ENCODE results near the gene STX1B. TPM values are rescaled to one million over a fixed set of nuclear protein-coding genes. Genes with fewer than 3 reads are reported as not detected.

Gene STX1B
- total and polyA plus RNA-seq, 4 experiments from 2014 or later, result 1.5 to 2.4 TPM; not detected in 2

DNA sequence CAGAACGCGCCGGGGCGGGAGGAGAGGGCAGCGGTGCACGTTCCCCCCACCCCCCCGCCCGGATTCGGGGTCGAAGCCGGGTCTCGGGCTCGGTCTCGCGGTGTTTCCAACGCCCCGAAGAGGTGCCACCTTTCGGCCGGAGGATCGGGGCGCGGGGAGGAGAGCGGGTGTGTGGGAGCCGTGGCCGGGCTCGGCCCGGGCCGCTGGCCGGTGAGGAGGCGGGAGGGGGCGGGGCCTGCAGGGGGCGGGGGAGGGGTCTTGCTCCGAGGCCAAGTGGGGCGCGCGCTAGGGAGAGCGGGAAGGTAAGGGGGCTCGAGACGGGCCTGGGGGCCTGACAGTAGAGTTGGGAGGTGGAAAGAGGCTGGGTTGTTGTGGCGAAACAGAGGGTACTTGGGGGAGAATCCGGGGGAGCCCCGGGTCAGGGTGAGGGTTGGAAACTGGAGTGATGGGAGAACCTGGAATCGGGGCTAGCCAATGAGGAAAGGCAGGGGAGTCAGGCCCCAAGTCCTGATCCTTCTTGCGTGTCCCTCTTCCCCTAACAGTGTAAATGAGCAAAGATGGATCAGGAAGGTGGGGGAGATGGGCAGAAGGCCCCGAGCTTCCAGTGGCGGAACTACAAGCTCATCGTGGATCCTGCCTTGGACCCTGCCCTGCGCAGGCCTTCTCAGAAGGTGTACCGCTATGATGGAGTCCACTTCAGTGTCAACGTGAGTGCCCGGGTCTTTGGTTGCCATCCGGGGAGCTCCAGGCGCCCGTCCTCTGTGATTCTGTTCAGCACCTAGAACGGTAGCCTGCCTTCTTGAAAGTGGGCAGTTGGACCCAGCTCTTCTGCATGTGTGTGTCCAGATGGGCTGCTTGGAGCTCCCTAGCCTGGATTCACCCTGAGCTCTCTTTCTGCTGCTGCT lies 52.0 kb downstream of the STX1B start:
- peaks cover 15 to 42% (median 31%) of the 10 kb centered on the region in 4 donors for H3K4me1 Mint-ChIP-seq
- H3K27ac ChIP-seq (ENCODE audit: low read depth, low read length), result peak overlapping the region; percentile 92
- H3K4me3 ChIP-seq (ENCODE audit: low read length in 2 of 2), result peak overlapping the region in 1 of 2 donors; percentile 95
- H3K27ac Mint-ChIP-seq, result peak overlapping the region; percentile 89 to 95 (median 93)
- H3K36me3 ChIP-seq (ENCODE audit: insufficient read depth, low read length), result peaks cover 35% of the 10 kb centered on the region
- H3K36me3 Mint-ChIP-seq, result peaks cover 27 to 52% of the 10 kb centered on the region in 2 donors
- H3K27me3 Mint-ChIP-seq, result peaks cover 0 to 4% of the 10 kb centered on the region in 2 donors
- peak overlapping the region; percentile 86 to 91 (median 90) for H3K4me3 Mint-ChIP-seq
- H3K4me1 ChIP-seq (ENCODE audit: insufficient read depth, low read length), result peaks cover 28% of the 10 kb centered on the region
- peak in 1 of 5 donors; percentile 73 for DNase-seq
- H3K9me3 ChIP-seq (ENCODE audit: control insufficient read depth in 1 of 2, low read length in 2 of 2), result no peaks in the 10 kb centered on the region
- ChIA-PET POLR2A (ENCODE audit: partially characterized antibody) (interaction anchor here (0.5 to 2.5 kb wide), 18 partner anchors 7 to 911 kb away, joined by 3 to 16 read pairs (median 4); partner anchors contain the start of genes ARMC5, FUS, KAT8 and STX4), CTCF (ENCODE audit: partially characterized antibody) (interaction anchor here (0.8 to 1.2 kb wide), 2 partner anchors 113 to 184 kb away, joined by 3 read pairs; no protein-coding TSS in a partner anchor)
- peaks cover 0 to 4% (median 0%) of the 10 kb centered on the region in 8 donors for H3K9me3 Mint-ChIP-seq
- H3K27me3 ChIP-seq (ENCODE audit: insufficient read depth, low read length), result no peaks in the 10 kb centered on the region
- intact Hi-C loops (cut with micrococcal nuclease), result loop anchor here (5.0 to 10.0 kb wide), 2 partner anchors 39 to 906 kb away; no protein-coding TSS in a partner anchor

DNA sequence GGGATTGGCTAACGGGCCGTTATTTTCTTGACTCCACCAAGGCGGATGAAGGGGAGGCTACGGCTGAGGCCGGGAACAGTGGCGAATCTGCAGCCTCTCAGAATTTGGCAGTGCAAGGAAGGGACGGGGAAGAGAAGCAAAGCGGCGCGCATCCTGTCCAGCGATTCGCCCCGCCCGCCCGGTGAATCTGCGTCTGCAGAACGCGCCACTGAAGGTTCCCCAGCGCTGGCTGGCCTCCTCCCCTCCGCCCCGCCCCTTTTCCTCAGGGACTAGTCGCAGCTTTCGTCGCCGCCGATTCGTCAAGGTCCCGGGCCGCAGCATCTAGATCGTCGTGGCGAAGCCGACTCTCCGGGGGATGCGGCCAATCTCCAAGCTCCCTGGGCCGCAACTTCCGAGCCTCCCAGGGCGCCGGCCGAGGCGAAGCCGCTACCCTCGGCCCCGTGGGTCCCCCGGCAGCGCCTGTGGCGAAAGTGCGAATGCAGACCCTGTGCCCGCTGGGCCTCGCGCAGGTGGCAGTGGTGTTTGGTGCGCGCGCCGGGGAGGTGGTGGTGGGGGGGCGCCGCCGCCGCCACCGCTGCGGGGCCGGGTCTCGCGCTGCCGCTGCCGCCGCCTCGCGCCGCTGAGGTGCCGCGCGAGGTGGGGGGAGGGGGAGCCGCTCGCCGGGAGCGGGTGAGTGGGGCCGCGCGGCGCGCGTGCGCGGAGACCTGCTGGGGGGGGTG lies 52.8 kb downstream of the STX1B start, which contains the start of gene SETD1A:
Gene SETD1A (plus strand): TSS at position 299 of the 719 bp plus-strand sequence. CDS start 978 bp downstream, outside the sequence.
- Histone ChIP-seq H3K27ac (ENCODE audit: low read depth, low read length) (peak within 1 kb of the TSS; percentile 92), H3K4me3 (ENCODE audit: low read length in 2 of 2) (peak within 1 kb of the TSS; percentile 85 to 95), H3K4me1 (ENCODE audit: insufficient read depth, low read length) (peaks cover 30% of the 10 kb centered on the region), H3K36me3 (ENCODE audit: insufficient read depth, low read length) (peaks cover 26% of the 10 kb centered on the region), H3K9me3 (ENCODE audit: control insufficient read depth in 1 of 2, low read length in 2 of 2) (no peaks in the 10 kb centered on the region), H3K27me3 (ENCODE audit: insufficient read depth, low read length) (no peaks in the 10 kb centered on the region)
- ChIA-PET CTCF (ENCODE audit: partially characterized antibody) (no interaction called here), POLR2A (ENCODE audit: partially characterized antibody) (interaction anchor here (0.5 to 2.5 kb wide), 16 partner anchors 8 to 912 kb away, joined by 3 to 16 read pairs (median 4); partner anchors contain the start of genes ARMC5, FUS, KAT8 and STX4)
- intact Hi-C loops (cut with micrococcal nuclease), result loop anchor here (1.0 to 10.0 kb wide), 9 partner anchors 8 to 907 kb away; partner anchors contain the start of genes ARMC5, CTF1, ORAI3 and STX4
- H3K4me3 Mint-ChIP-seq, result peak within 1 kb of the TSS; percentile 95 to 99 (median 96)
- H3K27me3 Mint-ChIP-seq, result peaks cover 0 to 4% of the 10 kb centered on the region in 2 donors
- H3K36me3 Mint-ChIP-seq, result peaks cover 22 to 45% of the 10 kb centered on the region in 2 donors
- H3K4me1 Mint-ChIP-seq, result peaks cover 13 to 43% (median 31%) of the 10 kb centered on the region in 4 donors
- H3K27ac Mint-ChIP-seq, result peak within 1 kb of the TSS; percentile 98 to 100 (median 99)
- DNase-seq, result peak; percentile 97 to 98 (median 98)
- H3K9me3 Mint-ChIP-seq, result peaks cover 0 to 4% (median 0%) of the 10 kb centered on the region in 8 donors

GRCh38 chr16:30956601-30957455 lies 53.6 kb downstream of the STX1B start:
- peak; percentile 73 to 87 (median 78) for DNase-seq
- intact Hi-C loops (cut with micrococcal nuclease), result loop anchor here (1.0 to 10.0 kb wide), 9 partner anchors 8 to 908 kb away; partner anchors contain the start of genes ARMC5, CTF1, ORAI3 and STX4
- peak overlapping the region; percentile 95 to 99 (median 96) for H3K4me3 Mint-ChIP-seq
- Histone ChIP-seq H3K36me3 (ENCODE audit: insufficient read depth, low read length) (peaks cover 21% of the 10 kb centered on the region), H3K27ac (ENCODE audit: low read depth, low read length) (peak overlapping the region; percentile 92), H3K4me3 (ENCODE audit: low read length in 2 of 2) (peak overlapping the region; percentile 85 to 95), H3K4me1 (ENCODE audit: insufficient read depth, low read length) (peaks cover 30% of the 10 kb centered on the region), H3K27me3 (ENCODE audit: insufficient read depth, low read length) (no peaks in the 10 kb centered on the region), H3K9me3 (ENCODE audit: control insufficient read depth in 1 of 2, low read length in 2 of 2) (no peaks in the 10 kb centered on the region)
- ChIA-PET POLR2A (ENCODE audit: partially characterized antibody) (interaction anchor here (0.6 to 2.5 kb wide), 14 partner anchors 9 to 913 kb away, joined by 3 to 16 read pairs (median 4); partner anchors contain the start of genes ARMC5, FUS, KAT8 and STX4), CTCF (ENCODE audit: partially characterized antibody) (interaction anchor here (5.9 kb wide), 1 partner anchor 15 kb away, joined by 65 read pairs; no protein-coding TSS in a partner anchor)
- peak overlapping the region; percentile 98 to 100 (median 99) for H3K27ac Mint-ChIP-seq
- H3K4me1 Mint-ChIP-seq, result peaks cover 13 to 44% (median 31%) of the 10 kb centered on the region in 4 donors
- H3K36me3 Mint-ChIP-seq, result peaks cover 18 to 39% of the 10 kb centered on the region in 2 donors
- H3K9me3 Mint-ChIP-seq, result peaks cover 0 to 4% (median 0%) of the 10 kb centered on the region in 8 donors
- H3K27me3 Mint-ChIP-seq, result peaks cover 0 to 4% of the 10 kb centered on the region in 2 donors

GRCh38 chr16:30954993-30955392 lies 55.4 kb downstream of the STX1B start:
- H3K9me3 Mint-ChIP-seq, result peaks cover 0 to 4% (median 0%) of the 10 kb centered on the region in 8 donors
- H3K4me1 Mint-ChIP-seq, result peaks cover 18 to 48% (median 33%) of the 10 kb centered on the region in 4 donors
- H3K27me3 Mint-ChIP-seq, result peaks cover 0 to 4% of the 10 kb centered on the region in 2 donors
- H3K36me3 Mint-ChIP-seq, result peaks cover 6 to 24% of the 10 kb centered on the region in 2 donors
- ChIA-PET CTCF (ENCODE audit: partially characterized antibody) (interaction anchor here (1.3 to 5.9 kb wide), 6 partner anchors 13 to 914 kb away, joined by 3 to 65 read pairs (median 8); no protein-coding TSS in a partner anchor), POLR2A (ENCODE audit: partially characterized antibody) (no interaction called here)
- Histone ChIP-seq H3K36me3 (ENCODE audit: insufficient read depth, low read length) (peaks cover 10% of the 10 kb centered on the region), H3K27me3 (ENCODE audit: insufficient read depth, low read length) (no peaks in the 10 kb centered on the region), H3K9me3 (ENCODE audit: control insufficient read depth in 1 of 2, low read length in 2 of 2) (no peaks in the 10 kb centered on the region), H3K4me3 (ENCODE audit: low read length in 2 of 2) (no peak overlapping the region), H3K4me1 (ENCODE audit: insufficient read depth, low read length) (peaks cover 40% of the 10 kb centered on the region), H3K27ac (ENCODE audit: low read depth, low read length) (no peak overlapping the region)
- intact Hi-C loops (cut with micrococcal nuclease), result loop anchor here (5.0 to 10.0 kb wide), 2 partner anchors 42 to 910 kb away; no protein-coding TSS in a partner anchor
- DNase-seq, result no peak
- H3K4me3 Mint-ChIP-seq, result peak overlapping the region in 1 of 8 donors; percentile 20
- H3K27ac Mint-ChIP-seq, result peak overlapping the region in 3 of 7 donors; percentile 11 to 73 (median 41)

GRCh38 chr16:30953511-30954124 lies 56.8 kb downstream of the STX1B start:
- Mint-ChIP-seq H3K36me3 (peaks cover 0 to 14% of the 10 kb centered on the region in 2 donors), H3K4me3 (peak overlapping the region in 1 of 8 donors; percentile 52), H3K27ac (peak overlapping the region in 3 of 7 donors; percentile 31 to 73 (median 35)), H3K9me3 (peaks cover 0 to 4% (median 0%) of the 10 kb centered on the region in 8 donors), H3K4me1 (peaks cover 13 to 41% (median 27%) of the 10 kb centered on the region in 4 donors), H3K27me3 (peaks cover 0 to 4% of the 10 kb centered on the region in 2 donors)
- CTCF ChIA-PET (ENCODE audit: partially characterized antibody), result interaction anchor here (0.7 to 5.9 kb wide), 12 partner anchors 12 to 915 kb away, joined by 3 to 65 read pairs (median 4); partner anchors contain the start of gene HSD3B7
- no peaks in the 10 kb centered on the region for H3K27me3 ChIP-seq (ENCODE audit: insufficient read depth, low read length)
- H3K36me3 ChIP-seq (ENCODE audit: insufficient read depth, low read length), result no peaks in the 10 kb centered on the region
- intact Hi-C loops (cut with micrococcal nuclease), result loop anchor here (2.0 to 10.0 kb wide), 2 partner anchors 489 to 911 kb away; partner anchors contain the start of gene ZNF843
- H3K9me3 ChIP-seq (ENCODE audit: control insufficient read depth in 1 of 2, low read length in 2 of 2), result no peaks in the 10 kb centered on the region
- peak; percentile 54 to 71 (median 59) for DNase-seq
- no peak overlapping the region for H3K4me3 ChIP-seq (ENCODE audit: low read length in 2 of 2)
- POLR2A ChIA-PET (ENCODE audit: partially characterized antibody), result interaction anchor here (1.0 to 1.6 kb wide), 4 partner anchors 12 to 491 kb away, joined by 3 to 9 read pairs (median 5); no protein-coding TSS in a partner anchor
- H3K27ac ChIP-seq (ENCODE audit: low read depth, low read length), result no peak overlapping the region
- peaks cover 32% of the 10 kb centered on the region for H3K4me1 ChIP-seq (ENCODE audit: insufficient read depth, low read length)

All from CD4-positive, alpha-beta memory T cell (primary cell).